Posterior cingulate gyrus (tissue), 11 donors: Measurements from ENCODE around the gene TMCC3.
"Not testable (repeated sequence)": the region's sequence is repeated elsewhere in the genome, so short reads cannot be mapped to it uniquely, and the experiment has no call there.

ENCODE experiments used
- DNase-seq, 10 donors: peaks; one replicate each; pipeline versions ENCODE4 v3.0.0 to v3.0.0-alpha.2; 2020 to 2021; ENCODE audit warnings: mixed read lengths in 3 of 10
- intact Hi-C: fragments of 100-400 bp; cut with DNase I; formaldehyde crosslinking; loops from one replicate; pipeline ENCODE4 v1.15.1; 2023

TMCC3 gene

DNA sequence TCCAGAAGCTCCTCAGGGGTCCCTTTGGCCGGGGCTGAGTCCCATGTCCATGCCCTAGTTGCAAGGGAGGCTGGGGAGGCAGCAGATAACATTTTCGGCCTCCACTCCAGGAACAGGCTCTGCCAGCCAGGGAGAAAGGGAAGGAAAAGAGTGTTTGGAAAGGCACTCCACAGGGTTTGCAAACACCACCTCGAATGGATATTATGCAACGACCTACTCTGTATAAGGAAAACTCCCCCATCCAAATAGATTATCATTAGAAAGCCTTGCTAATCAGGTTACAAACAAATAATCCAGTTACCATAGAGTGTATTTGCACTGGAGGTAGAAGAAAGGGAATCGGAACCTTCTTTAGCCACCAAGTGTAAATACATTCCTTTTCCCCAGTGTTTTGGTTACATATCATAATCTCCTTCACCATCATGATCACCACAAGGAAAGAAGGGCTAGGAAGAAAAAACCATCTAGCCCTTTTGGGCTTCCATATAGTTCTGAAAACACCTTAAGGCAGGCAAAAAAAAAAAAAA lies 40.4 kb downstream of the TMCC3 start:
- intact Hi-C loops = no loop called here
- DNase-seq = no peak

DNA sequence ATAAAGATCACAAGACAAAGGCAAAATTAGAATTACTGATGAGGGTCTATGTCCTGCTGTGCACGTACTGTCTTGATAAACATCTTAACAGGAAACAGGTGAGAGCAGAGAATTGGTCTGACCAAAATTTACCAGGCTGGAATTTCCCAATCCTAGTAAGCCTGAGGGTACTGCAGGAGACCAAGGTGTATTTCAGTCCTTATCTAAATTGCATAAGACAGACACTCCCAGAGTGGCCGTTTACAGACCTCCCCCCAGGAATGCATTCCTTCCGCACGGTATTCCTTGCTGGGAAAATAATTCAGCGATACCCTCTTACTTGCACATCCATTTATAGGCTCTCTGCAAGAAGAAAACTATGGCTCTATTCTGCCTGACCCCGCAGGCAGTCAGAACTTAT lies 43.5 kb downstream of the TMCC3 start:
- intact Hi-C loops, DNase-seq: not testable (repeated sequence)

- intact Hi-C loops = no loop called here
- DNase-seq = no peak
Observed at GRCh38 chr12:94604366-94604698, 46.0 kb downstream of the TMCC3 start.

- DNase-seq = no peak
- intact Hi-C loops = no loop called here
Observed at GRCh38 chr12:94603434-94604365, 46.7 kb downstream of the TMCC3 start.

DNA sequence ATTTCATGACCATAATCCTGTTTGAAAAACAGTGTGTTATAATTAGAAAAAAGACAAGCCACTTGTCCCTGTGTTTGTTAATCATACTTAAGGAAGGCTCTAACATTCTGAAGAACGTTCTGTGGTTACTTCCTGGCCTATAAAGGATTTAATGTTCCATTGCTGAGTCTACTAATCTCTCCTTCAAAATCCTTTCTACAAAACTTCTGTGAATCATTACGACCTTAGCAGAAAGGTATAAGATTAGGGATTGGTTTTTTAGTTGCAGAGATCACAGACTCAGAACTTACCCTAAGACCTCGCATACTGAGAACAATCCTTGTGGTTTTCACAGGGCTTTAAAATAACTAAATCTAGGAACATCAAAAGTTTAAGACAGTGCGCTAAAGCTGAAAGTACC lies 48.3 kb downstream of the TMCC3 start:
- no peak for DNase-seq
- intact Hi-C loops = no loop called here

GRCh38 chr12:94601307-94601706 lies 49.0 kb downstream of the TMCC3 start:
- intact Hi-C loops, DNase-seq: not testable (repeated sequence)

DNA sequence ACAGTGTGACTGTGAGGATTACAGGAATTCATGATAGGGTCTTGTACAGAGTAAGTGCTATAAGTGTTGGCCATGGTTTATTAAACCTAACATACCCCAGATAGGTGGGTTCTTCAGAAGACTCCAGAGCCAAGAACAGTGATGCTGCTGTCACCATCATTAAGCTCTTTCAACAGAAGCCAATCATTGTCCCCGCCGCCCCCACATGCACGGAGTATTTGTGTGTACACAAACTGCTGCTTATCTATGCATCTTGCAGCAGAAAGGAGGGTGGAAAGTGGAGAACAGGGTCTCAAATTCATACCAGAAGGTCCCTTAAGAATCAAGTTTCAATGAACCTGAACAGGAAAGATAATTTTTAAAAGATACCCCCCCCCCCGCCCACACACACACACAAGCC lies 51.2 kb downstream of the TMCC3 start:
- peak in 2 of 10 donors; percentile 14 to 32 for DNase-seq
- intact Hi-C loops = no loop called here

GRCh38 chr12:94597268-94597667 lies 53.1 kb downstream of the TMCC3 start:
- no peak for DNase-seq
- intact Hi-C loops = no loop called here

GRCh38 chr12:94596596-94596995 lies 53.8 kb downstream of the TMCC3 start:
- DNase-seq = no peak
- intact Hi-C loops = no loop called here

DNA sequence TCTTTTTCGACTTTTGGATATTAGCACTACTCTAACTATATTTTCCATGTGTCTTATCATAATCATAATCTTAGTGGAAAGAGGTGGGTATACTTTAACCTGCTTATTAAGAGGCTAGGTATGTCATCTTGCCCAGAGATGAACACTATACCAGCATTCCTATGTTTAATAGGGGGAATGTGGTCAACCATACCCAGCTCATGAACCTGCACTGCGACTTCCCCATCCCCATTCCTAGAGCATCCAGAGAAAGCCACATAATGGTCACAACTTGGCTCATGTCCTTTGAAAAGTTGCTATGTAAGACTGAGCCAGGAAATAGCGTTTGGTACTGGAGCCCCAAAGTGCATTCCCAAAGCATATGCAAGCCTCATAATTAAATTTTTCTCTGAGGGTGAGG lies 55.2 kb downstream of the TMCC3 start:
- no peak for DNase-seq
- intact Hi-C loops = no loop called here

DNA sequence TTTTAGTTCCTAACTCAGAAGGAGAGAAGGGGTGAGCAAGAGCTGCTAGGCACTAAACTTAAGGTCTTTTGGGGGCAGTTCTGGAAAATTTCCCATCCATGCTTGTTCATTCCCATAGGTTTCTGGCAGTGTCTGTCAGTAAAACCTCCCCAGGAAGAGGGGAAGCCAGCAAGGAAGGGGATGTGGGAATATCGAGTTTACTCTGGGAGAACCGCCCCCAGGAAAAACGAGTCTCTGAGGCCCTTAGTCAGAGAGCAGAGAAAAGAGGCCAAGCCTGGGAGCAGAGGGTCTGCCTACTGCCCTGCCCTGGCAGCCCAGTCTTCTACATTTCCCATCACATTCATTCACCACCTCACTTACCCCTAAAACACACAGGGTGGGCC lies 55.9 kb downstream of the TMCC3 start:
- DNase-seq = no peak
- intact Hi-C loops = no loop called here

DNA sequence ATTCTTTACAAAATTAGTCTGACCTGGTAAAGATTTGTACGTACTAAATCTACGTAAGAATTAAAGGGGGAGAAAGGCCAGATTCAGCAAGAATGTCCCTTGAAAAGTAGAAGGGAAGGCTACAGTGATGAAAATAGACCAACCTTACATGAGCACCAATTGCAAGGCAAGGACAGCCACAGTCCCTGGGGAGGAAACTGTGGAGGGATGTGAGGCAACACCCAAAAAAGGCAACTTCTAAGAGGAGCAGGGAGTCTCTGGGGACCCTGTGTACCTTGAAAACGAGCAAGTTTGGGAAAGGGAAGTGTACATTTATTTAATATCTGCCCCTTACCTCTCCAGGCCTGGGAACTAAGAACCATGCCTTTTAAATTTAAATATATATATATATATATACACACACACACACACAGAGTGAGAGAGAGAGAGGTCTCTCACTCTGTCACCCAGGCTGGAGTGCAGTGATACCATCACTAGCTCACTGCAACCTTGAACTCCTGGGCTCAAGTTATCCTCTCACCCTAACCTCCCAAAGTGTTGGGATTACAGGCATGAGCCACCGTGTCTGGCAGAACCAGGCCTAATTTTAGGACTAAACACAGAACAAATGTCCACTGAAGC lies 56.4 kb downstream of the TMCC3 start:
- intact Hi-C loops = no loop called here
- DNase-seq = no peak

GRCh38 chr12:94592723-94593122 lies 57.6 kb downstream of the TMCC3 start:
- intact Hi-C loops, DNase-seq: not testable (repeated sequence)

- no peak for DNase-seq
- intact Hi-C loops = no loop called here
Observed at GRCh38 chr12:94592080-94592479, 58.3 kb downstream of the TMCC3 start.

GRCh38 chr12:94590428-94590827 lies 59.9 kb downstream of the TMCC3 start:
- intact Hi-C loops = no loop called here

DNA sequence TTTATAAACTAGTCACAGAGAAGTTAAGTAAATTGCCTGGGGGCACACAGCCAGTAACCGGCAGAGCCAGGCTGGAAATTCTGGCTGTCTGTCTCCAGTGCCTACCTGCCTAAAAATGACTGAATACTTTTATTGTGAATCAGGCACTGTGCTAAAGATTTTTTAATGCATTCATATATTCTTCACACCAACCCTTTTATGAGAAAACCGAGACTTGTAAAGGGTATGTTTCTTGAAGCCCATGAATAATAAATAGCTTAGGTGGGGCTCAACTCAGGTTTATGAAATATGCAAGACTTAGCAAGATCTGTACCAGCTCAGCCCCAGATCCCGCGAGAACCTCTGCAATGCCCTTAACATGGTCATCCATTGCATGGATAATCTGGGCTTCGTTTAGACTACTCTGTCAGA lies 60.8 kb downstream of the TMCC3 start:
- no peak for DNase-seq
- intact Hi-C loops = no loop called here

More at GRCh38 chr12:94590428-94590827, 59.9 kb downstream of the TMCC3 start:
- DNase-seq = no peak

DNA sequence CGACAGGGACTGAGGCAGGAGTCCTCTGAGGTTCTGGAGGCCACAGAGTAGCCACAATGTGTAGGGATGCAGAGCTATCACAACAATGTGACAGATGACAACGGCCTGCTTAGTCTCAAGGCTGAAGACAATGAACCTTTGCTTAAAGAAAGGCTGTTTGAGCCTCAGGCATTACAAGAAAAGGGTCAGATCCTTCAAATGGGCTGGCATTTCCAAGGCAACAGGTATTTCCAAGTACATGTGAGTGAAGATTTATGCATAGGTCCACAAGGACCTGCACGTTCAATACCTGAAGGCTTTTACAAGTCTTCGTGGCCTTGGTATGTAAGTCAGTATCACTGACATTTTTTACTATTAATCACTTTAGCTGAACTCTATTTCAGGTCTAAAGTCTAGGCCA lies 62.0 kb downstream of the TMCC3 start:
- intact Hi-C loops = no loop called here
- no peak for DNase-seq

GRCh38 chr12:94587266-94588241 lies 62.8 kb downstream of the TMCC3 start:
- no peak for DNase-seq
- intact Hi-C loops = no loop called here

DNA sequence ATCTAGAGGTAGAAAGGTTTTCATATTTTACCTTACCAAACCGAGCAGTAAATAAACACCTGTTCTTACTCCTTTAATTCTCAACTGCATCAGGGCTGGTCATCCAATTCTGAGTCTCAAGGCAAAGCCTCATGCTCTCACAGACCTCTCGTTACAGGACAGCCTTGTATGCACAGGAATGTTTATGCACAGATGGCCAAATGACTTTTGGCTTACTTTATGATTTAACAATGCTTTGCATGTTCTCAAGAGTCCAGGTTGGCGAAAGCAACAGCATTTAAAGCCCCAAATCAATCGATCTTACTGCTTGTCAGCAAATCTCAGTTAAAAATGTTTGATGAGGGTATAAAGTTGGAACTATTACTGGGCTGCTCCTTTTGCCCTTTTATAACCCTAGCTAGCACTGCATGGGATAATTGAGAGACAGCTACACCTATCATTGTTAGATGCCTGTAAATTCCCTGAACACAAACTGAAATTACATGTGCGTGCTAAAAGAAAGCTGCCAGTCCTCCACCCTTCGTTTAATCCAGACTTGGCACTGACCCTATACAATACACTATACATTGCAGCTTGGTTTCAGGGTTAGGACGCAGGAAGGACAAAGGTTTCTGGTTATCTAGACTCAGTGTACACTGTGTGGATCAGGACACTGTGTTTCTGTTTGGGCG lies 63.6 kb downstream of the TMCC3 start:
- no peak for DNase-seq
- intact Hi-C loops = no loop called here

DNA sequence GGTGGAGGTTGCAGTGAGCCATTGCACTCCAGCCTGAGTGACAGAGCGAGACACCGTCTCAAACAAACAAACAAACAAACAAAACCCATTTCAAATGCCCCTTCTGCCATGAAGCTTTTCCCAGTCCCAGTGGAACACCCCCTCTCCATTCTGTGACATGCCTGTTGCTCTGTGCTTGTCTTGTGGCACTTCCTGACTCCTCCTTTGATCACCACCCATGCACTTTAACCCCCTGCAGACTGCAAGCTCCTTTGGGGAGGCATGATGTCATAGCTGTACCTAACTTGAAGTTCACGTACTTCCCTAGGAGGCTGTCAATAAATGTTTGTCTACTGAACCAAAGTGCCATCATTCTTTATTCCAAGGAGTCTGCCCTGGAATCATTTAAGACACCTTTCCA lies 64.7 kb downstream of the TMCC3 start:
- DNase-seq = no peak
- intact Hi-C loops = no loop called here
